ENCODE results near the gene CKS2. TPM values are rescaled to one million over a fixed set of nuclear protein-coding genes. Genes with fewer than 3 reads are reported as not detected.

Gene CKS2
- total and polyA plus RNA-seq, 2 of the 4 experiments (the other 2 are of a cell fraction), result 192 to 261 TPM

DNA sequence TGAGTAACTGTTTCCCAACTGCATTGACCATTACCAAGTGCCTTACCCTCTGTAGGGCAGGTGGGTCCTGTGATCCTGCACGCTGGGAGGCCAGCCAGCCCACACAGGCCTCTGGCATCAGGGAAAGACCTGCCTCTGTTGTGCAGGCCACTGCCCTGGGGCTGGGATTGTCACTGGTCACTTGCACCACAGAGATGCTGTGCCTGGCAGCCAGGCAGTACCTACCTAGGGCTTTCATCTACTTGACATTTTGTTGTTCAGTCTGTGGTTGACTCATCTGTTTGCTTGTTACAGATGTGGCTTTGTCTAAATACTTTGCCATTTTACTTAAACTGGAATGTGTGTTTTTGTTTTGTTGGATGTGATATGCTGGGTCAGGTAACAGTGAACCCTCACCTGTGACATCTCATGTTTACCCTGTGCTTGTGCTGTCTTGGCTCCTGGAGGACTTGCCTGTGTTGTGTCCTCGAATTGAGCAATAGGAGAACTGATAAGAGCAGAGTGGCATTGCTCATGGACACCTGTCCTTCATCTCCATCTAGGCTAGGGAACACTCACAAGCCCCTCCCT is 40.1 kb downstream of the CKS2 start:
- Histone ChIP-seq H3K14ac (replicated peaks; ENCODE audit: low read depth, low read length) (no peak overlapping the region), H2AK5ac (ENCODE audit: low read depth, low read length) (no peak overlapping the region), H3K4ac (ENCODE audit: low read depth, low read length) (no peak overlapping the region), H4K8ac (ENCODE audit: low read depth in 2 of 2, low read length in 2 of 2) (no peak overlapping the region), H3K4me2 (ENCODE audit: low read depth, low read length) (no peak overlapping the region), H3K9me1 (ENCODE audit: insufficient read depth, low read length) (peaks cover 3% of the 10 kb centered on the region; the same call in 1 of the 2 replicates), H3K4me3 (ENCODE audit: insufficient read depth, low read depth, low read length) (no peak overlapping the region), H4K5ac (ENCODE audit: low read depth, low read length) (no peak overlapping the region), H2BK20ac (ENCODE audit: low read depth, low read length) (no peak overlapping the region), H3K36me3 (ENCODE audit: control insufficient read depth, insufficient read depth, low read length) (peaks cover 71% of the 10 kb centered on the region), H3K56ac (ENCODE audit: extremely low read depth, insufficient read depth, low read length) (no peak overlapping the region), H4K20me1 (ENCODE audit: insufficient read depth, low read length) (peaks cover 4% of the 10 kb centered on the region; the same call in 1 of the 2 replicates), H3K27me3 (ENCODE audit: control insufficient read depth, insufficient read depth, low read length) (no peaks in the 10 kb centered on the region), H2AK9ac (replicated peaks; ENCODE audit: low read depth, low read length, poor library complexity) (no peak overlapping the region), H2BK15ac (ENCODE audit: low read depth, low read length) (no peak overlapping the region), H2BK5ac (ENCODE audit: low read depth, low read length, poor library complexity, severe bottlenecking) (no peak overlapping the region), H3K18ac (ENCODE audit: low read depth, low read length) (no peak overlapping the region), H2AFZ (replicated peaks; ENCODE audit: low read length, poor library complexity) (no peak overlapping the region), H3K79me1 (ENCODE audit: low read depth in 1 of 2, low read length in 2 of 2) (peaks cover 4 to 17% of the 10 kb centered on the region in 2 experiments; a peak in 3 of 4 replicates), H4K91ac (ENCODE audit: insufficient read depth, low read depth, low read length) (no peak overlapping the region), H3K4me1 (ENCODE audit: control insufficient read depth, insufficient read depth, low read length) (peaks cover 5% of the 10 kb centered on the region; the same call in 1 of the 2 replicates), H3K27ac (ENCODE audit: insufficient read depth, low read length) (no peak overlapping the region), H3K23ac (ENCODE audit: low read depth, low read length) (no peak overlapping the region), H3K9me3 (ENCODE audit: control insufficient read depth, insufficient read depth, low read length) (no peaks in the 10 kb centered on the region), H2BK120ac (ENCODE audit: low read depth, low read length) (no peak overlapping the region), H3K9ac (ENCODE audit: low read depth, low read length) (no peak overlapping the region)
- ChIA-PET POLR2A (ENCODE audit: unreplicated experiment) (no interaction called here), CTCF (no interaction called here)
- dilution Hi-C loops (cut with HindIII; ENCODE audit: low sequenced_read_pairs, unreplicated experiment), result no loop called here
- intact Hi-C loops (cut with micrococcal nuclease), result no loop called here
- DNase-seq, result no peak
- no TSS peak for BruUV-seq (replicated peaks)
- 100% methylated on average over 1 of the region's 2 CpGs; no CpG with 5 or more reads in 1 of the 2 experiments for WGBS, 2 experiments (ENCODE audit: extremely low coverage in 2 of 2, insufficient read length in 1 of 2)
- no peak for ATAC-seq (ENCODE audit: low read depth)
- in situ Hi-C loops (cut with MboI; ENCODE audit: low sequenced_read_pairs), result no loop called here
- TF ChIP-seq, protein P1, sequence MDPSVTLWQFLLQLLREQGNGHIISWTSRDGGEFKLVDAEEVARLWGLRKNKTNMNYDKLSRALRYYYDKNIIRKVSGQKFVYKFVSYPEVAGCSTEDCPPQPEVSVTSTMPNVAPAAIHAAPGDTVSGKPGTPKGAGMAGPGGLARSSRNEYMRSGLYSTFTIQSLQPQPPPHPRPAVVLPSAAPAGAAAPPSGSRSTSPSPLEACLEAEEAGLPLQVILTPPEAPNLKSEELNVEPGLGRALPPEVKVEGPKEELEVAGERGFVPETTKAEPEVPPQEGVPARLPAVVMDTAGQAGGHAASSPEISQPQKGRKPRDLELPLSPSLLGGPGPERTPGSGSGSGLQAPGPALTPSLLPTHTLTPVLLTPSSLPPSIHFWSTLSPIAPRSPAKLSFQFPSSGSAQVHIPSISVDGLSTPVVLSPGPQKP (IDR thresholded peaks at IDR 0.05; ENCODE audit: borderline replicate concordance, low read depth, low read length), result no peak
- TF ChIP-seq, protein P2, sequence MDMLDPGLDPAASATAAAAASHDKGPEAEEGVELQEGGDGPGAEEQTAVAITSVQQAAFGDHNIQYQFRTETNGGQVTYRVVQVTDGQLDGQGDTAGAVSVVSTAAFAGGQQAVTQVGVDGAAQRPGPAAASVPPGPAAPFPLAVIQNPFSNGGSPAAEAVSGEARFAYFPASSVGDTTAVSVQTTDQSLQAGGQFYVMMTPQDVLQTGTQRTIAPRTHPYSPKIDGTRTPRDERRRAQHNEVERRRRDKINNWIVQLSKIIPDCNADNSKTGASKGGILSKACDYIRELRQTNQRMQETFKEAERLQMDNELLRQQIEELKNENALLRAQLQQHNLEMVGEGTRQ (IDR thresholded peaks at IDR 0.05; ENCODE audit: low read depth, low read length), result no peak
- TF ChIP-seq RAD21 (IDR thresholded peaks at IDR 0.05; ENCODE audit: low read length) (no peak), BHLHE40 (IDR thresholded peaks at IDR 0.05; ENCODE audit: low read depth, low read length) (no peak), MXI1 (IDR thresholded peaks at IDR 0.05; ENCODE audit: borderline replicate concordance, low read depth, low read length) (no peak), POLR2A (IDR thresholded peaks at IDR 0.05; ENCODE audit: low read depth, low read length) (no peak), CEBPB (IDR thresholded peaks at IDR 0.05; ENCODE audit: low read depth, low read length) (no peak), CHD1 (IDR thresholded peaks at IDR 0.05; ENCODE audit: low read depth, low read length) (no peak), NFE2L2 (IDR thresholded peaks at IDR 0.05; ENCODE audit: low read depth, low read length) (no peak), SMC3 (IDR thresholded peaks at IDR 0.05; ENCODE audit: low read depth, low read length) (no peak), RCOR1 (IDR thresholded peaks at IDR 0.05; ENCODE audit: insufficient replicate concordance, low read length) (no peak), FOS (IDR thresholded peaks at IDR 0.05; ENCODE audit: low read depth, low read length) (no peak), MAZ (IDR thresholded peaks at IDR 0.05; ENCODE audit: borderline replicate concordance, low read depth, low read length) (no peak), MAFK (IDR thresholded peaks at IDR 0.05; ENCODE audit: low read depth, low read length) (no peak), RFX5 (IDR thresholded peaks at IDR 0.05; ENCODE audit: low read depth, low read length) (no peak)
- TF ChIP-seq, protein P3, sequence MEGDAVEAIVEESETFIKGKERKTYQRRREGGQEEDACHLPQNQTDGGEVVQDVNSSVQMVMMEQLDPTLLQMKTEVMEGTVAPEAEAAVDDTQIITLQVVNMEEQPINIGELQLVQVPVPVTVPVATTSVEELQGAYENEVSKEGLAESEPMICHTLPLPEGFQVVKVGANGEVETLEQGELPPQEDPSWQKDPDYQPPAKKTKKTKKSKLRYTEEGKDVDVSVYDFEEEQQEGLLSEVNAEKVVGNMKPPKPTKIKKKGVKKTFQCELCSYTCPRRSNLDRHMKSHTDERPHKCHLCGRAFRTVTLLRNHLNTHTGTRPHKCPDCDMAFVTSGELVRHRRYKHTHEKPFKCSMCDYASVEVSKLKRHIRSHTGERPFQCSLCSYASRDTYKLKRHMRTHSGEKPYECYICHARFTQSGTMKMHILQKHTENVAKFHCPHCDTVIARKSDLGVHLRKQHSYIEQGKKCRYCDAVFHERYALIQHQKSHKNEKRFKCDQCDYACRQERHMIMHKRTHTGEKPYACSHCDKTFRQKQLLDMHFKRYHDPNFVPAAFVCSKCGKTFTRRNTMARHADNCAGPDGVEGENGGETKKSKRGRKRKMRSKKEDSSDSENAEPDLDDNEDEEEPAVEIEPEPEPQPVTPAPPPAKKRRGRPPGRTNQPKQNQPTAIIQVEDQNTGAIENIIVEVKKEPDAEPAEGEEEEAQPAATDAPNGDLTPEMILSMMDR (conservative IDR thresholded peaks at IDR 0.05; ENCODE audit: low read depth, low read length), result no peak

Measured in IMR-90 (cell line).